ENCODE measurements around the gene TMEM108. TPM values are rescaled to one million over a fixed set of nuclear protein-coding genes. Genes with fewer than 3 reads are reported as not detected.

TMEM108 gene
- polyA plus RNA-seq, 1 donor from 2014 or later, result 2.1 TPM

GRCh38 chr3:133292296-133292695 lies 254.1 kb downstream of the TMEM108 start:
- Histone ChIP-seq H3K27me3 (ENCODE audit: insufficient read depth, low read depth, low read length) (no peaks in the 10 kb centered on the region), H3K36me3 (ENCODE audit: insufficient read depth, low read length) (no peaks in the 10 kb centered on the region), H3K4me3 (ENCODE audit: low read length) (no peak overlapping the region), H3K9me3 (ENCODE audit: low read length) (no peaks in the 10 kb centered on the region), H3K4me2 (ENCODE audit: low read length) (no peak overlapping the region), H3K9ac (ENCODE audit: low read length) (no peak overlapping the region), H2AFZ (ENCODE audit: low read depth, low read length) (no peak overlapping the region), H3K9me2 (ENCODE audit: insufficient read depth, low read length) (no peaks in the 10 kb centered on the region), H3K27ac (ENCODE audit: low read length) (no peak overlapping the region), H3K79me2 (replicated peaks; ENCODE audit: insufficient read depth, low read length) (no peaks in the 10 kb centered on the region), H4K20me1 (ENCODE audit: insufficient read depth) (no peaks in the 10 kb centered on the region), H3F3A (ENCODE audit: insufficient read depth, low read length, poor library complexity, severe bottlenecking) (no peaks in the 10 kb centered on the region)
- TF ChIP-seq EZH2 (IDR thresholded peaks at IDR 0.05; ENCODE audit: borderline replicate concordance, insufficient read depth, low read length, poor library complexity, severe bottlenecking) (no peak), EP300 (conservative IDR thresholded peaks at IDR 0.05; ENCODE audit: poor library complexity, severe bottlenecking) (no peak), SMC3 (conservative IDR thresholded peaks at IDR 0.05; ENCODE audit: poor library complexity) (no peak), TAF1 (IDR thresholded peaks at IDR 0.05; ENCODE audit: low read depth) (no peak), RAD21 (conservative IDR thresholded peaks at IDR 0.05) (no peak), MXI1 (conservative IDR thresholded peaks at IDR 0.05; ENCODE audit: poor library complexity, severe bottlenecking) (no peak)

GRCh38 chr3:133293397-133294110 lies 255.4 kb downstream of the TMEM108 start:
- H3K79me2 ChIP-seq (replicated peaks; ENCODE audit: insufficient read depth, low read length), result no peaks in the 10 kb centered on the region
- no peaks in the 10 kb centered on the region for H3F3A ChIP-seq (ENCODE audit: insufficient read depth, low read length, poor library complexity, severe bottlenecking)
- H3K9me2 ChIP-seq (ENCODE audit: insufficient read depth, low read length), result no peaks in the 10 kb centered on the region
- H3K9ac ChIP-seq (ENCODE audit: low read length), result no peak overlapping the region
- no peak overlapping the region for H3K4me3 ChIP-seq (ENCODE audit: low read length)
- H4K20me1 ChIP-seq (ENCODE audit: insufficient read depth), result no peaks in the 10 kb centered on the region
- H3K27ac ChIP-seq (ENCODE audit: low read length), result no peak overlapping the region
- H3K36me3 ChIP-seq (ENCODE audit: insufficient read depth, low read length), result no peaks in the 10 kb centered on the region
- no peaks in the 10 kb centered on the region for H3K9me3 ChIP-seq (ENCODE audit: low read length)
- H3K4me2 ChIP-seq (ENCODE audit: low read length), result no peak overlapping the region
- no peaks in the 10 kb centered on the region for H3K27me3 ChIP-seq (ENCODE audit: insufficient read depth, low read depth, low read length)
- no peak overlapping the region for H2AFZ ChIP-seq (ENCODE audit: low read depth, low read length)
- TF ChIP-seq EZH2 (IDR thresholded peaks at IDR 0.05; ENCODE audit: borderline replicate concordance, insufficient read depth, low read length, poor library complexity, severe bottlenecking) (no peak), MXI1 (conservative IDR thresholded peaks at IDR 0.05; ENCODE audit: poor library complexity, severe bottlenecking) (no peak), EP300 (conservative IDR thresholded peaks at IDR 0.05; ENCODE audit: poor library complexity, severe bottlenecking) (no peak), REST (IDR thresholded peaks at IDR 0.05; ENCODE audit: borderline replicate concordance) (no peak), SMC3 (conservative IDR thresholded peaks at IDR 0.05; ENCODE audit: poor library complexity) (no peak), CTCF (IDR thresholded peaks at IDR 0.05; ENCODE audit: poor library complexity, severe bottlenecking) (no peak), TAF1 (IDR thresholded peaks at IDR 0.05; ENCODE audit: low read depth) (no peak), RAD21 (conservative IDR thresholded peaks at IDR 0.05) (no peak), POLR2AphosphoS5 (IDR thresholded peaks at IDR 0.05) (no peak)

All from neural cell (in vitro differentiated cells).